COLO668 (cell line): Measurements from ENCODE around the gene VEGFA.

Source experiments
- DNase-seq: peaks from one replicate; lab custom pipeline; 2025; ENCODE audit not compliant: unreplicated experiment; lab: John Stamatoyannopoulos, UW

Gene VEGFA

DNA sequence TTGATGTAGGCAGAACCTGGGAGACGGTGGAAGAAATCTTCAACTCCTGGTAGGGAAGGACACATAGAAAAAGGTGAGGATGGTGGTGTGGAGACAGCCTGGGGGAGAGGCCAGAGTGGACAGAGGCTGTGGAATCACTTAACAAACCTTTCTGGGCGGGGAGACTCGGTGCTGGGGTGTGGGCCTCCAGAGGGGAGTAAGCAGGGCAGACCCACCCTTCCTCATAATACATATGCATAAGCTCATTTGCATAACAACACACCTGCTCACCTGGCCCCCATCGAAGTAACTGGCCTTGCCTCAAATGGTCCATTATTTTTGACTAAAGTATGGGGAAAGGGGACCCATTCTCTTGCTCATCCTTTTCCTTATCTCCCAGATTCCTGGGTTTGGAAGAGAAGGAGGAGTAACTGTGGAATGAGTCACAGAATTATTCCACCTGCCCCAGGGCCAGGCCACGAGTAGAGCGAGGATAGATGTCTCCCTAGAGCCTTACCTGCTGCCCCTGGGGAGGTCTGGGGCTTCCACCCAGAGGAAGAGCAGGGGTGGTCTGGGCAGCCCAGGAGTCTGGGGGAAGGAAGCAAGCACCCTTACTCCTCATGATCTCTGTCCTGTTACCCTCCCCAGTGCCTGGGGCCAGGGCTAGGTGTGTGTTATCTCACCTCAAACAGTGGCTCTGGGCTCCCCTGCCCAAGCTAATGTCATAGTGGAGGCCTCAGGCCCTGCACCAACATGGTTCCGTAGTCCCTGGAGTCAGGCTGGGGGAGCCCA, 10.7 kb upstream of the VEGFA start:
- DNase-seq = no peak

DNA sequence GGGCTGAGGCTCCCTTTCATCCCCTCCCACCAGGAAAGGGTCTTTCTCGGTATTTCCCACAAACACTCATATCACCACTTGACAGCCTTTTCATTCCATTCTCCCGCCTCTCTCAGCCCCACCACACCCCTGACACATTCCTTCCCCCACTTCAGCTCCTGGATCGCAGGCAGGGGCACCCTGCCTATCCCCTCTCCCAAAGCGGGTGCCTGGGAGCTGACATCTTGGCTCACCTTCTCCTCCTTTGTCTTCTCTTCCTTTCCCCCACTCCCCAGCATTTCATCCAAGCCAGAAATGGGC, 10.2 kb upstream of the VEGFA start:
- no peak for DNase-seq

- DNase-seq = no peak
Observed at GRCh38 chr6:43760210-43761168, 9.5 kb upstream of the VEGFA start.

DNA sequence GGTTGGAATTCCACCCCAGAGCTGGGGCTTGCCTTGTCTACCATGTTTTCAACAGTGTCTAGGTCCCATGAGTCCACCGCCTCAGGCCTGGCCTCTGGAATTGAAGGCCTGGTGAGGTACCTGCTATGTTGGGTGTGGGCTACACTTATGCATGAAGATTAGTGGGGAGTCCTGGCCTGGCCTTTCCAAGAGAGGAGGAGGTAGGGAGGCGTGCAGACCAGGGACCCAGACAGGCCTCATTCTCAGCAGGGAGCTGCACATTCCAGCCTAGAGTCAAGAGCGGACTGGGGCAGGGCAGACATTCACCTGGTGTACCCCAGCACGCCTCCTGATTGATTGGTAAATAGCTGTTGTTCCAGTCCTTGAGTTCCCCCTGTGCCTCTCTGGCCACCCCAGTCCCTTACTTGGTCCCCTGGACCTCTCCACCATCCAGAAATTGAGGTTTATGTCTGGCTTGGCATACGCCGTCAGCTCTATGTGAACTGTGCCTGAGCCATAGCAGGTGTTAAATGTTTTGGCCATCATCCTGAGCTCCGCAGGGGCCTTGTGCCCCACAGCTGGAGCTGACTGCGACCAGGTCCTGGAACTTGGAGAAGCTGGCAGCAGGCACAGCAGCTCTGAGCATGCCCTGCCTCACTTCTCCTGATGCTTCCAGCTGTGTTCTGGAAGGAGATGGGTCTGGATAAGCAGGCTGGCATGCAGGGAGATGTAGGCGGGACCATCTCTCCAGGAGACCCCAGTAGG, 8.2 kb upstream of the VEGFA start:
- no peak for DNase-seq

DNA sequence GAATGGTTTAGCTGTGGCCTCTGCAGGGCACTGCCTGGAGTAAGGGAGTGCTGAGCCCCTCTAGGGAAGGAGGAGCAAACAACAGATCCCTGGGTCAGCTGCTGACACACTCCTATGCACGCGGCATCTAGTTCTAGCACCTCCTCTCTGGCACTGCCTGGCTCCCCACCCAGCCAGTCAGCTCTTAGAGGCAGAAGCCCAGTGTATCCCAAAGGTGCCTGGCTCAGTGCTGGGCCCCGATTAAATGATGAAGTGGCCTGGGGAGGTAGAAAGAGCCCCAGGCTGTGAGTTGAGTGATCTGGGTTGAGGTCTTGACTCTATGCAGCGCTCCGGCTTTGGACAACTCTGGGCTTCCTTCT, 7.6 kb upstream of the VEGFA start:
- DNase-seq = no peak

DNA sequence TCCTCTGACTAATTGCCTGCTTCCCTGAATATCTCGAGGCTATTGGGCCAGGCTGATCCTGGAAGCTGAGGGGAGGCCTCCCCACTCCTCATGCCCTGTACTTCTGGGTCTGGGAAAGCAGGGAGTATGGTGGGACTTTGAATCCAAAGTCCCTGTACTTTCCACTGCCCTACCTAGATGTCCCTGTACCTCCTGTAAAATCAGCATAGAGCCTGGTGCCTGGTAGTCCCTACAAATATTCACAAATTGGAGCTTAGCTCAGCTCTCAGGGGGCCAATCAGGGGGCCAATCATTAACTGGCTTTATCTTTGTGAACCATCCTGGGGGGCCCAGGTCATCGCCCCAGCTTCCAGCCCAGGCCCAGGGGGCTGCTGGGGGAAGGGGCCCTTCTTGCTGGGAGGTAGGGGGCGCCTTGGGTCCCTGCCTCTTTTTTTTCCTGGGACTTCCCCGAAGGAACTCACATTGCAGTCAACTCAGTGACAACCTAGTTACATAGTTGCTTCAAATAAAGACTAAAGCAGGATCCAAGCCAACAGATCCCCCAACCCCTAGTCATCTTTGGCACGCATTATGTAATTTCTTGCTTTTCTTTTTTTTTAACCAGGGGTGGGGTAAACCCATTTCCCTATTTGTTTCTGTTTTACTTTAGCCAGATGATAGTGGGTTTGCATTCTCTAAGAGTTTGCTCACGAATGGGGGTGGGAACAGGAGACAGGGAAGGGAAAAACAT, 6.9 kb upstream of the VEGFA start:
- no peak for DNase-seq

DNA sequence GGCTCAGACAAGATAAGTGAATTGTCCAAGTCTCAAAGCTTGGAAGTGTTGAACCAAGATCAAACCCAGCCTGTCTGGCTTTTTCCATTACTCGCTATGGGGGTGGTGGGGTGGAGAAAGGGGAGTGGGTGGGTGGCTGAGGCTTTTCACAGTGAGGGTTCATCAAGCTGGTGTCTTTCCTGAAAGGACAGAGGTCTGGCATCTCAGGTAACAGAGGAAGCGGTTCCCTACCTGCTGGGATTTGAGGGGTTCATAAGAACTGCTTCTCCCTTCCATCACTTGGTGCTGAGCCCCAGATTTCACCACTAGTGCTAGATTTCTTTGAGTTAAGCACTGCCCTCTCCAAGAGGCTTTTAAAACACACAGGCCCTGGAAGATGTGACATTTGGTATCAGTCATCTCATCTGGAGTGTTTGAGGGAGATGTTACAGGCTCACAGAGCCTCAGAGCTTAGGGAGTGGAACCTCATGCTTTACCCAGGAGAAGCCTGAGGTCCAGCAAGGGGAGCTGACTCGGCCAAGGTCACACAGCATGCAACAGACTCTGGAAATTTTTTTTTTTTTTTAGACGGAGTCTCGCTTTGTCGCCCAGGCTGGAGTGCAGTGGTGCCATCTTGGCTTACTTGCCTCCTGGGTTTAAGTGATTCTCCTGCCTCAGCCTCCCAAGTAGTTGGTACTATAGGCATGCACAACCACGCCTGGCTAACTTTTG, 6.0 kb upstream of the VEGFA start:
- DNase-seq = no peak

DNA sequence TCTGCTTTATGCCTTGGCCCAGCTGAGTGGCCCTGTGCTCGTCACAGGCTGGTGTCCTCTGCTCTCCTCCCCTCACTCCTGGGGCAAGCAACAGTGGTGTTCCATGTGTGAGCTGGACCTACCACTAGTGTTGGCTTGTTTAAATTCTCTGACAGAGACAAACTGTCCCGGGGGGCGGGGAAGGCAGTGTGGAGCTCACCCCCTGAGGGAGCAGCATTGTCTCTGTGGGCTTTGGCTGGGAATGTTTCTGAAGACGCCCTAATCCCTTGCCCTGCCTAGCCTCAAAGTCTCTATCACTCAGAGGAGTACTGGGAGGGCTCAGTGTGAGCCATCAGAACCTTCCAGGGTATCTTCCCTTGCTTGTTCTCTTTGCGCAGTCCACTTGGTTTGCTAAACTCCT, 5.2 kb upstream of the VEGFA start:
- no peak for DNase-seq

- no peak for DNase-seq
Observed at GRCh38 chr6:43765776-43766499, 4.1 kb upstream of the VEGFA start.

DNA sequence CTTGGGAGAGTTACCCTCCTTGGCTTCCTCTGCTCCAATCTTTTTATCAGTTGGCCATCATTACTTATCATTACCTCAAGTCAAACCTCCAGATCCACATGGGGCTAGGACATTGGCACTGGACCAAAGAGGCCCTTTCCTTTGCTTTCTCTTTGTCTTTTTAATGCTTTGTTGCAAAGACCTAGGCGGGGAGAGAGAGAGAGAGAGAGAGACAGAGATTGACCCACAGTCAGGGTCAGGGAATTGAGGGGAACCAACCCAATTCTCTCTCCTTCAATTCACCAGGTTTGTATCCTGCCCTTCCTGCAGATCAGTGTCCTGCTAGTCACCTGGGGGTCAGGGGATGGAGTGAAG, 3.5 kb upstream of the VEGFA start:
- DNase-seq = no peak

DNA sequence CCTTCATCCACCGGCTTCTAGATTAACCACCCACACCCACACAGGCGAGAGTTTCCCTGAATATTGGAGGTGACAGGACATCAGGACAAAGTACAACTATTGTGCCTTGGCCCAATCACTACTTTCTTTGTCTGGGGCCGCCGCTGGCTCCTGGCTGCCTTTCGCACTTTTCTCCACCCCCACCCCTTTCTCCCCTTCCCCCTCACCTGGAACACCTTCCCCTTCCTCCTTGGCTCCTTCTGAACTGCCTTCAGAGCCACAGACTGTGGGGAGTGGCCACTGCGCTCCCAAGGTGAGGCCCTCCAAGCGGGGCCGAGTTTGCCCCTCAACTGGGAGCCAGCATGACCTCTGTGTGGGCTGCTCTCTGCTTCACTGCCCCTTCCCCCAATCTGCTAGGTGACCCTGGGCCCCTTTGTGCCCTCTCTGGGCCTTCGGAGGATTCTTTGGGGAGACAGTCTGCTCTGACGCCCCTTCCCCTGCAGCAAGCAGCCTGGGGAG, 3.0 kb upstream of the VEGFA start:
- DNase-seq = no peak

- no peak for DNase-seq
Observed at GRCh38 chr6:43767553-43768505, 2.2 kb upstream of the VEGFA start.

- no peak for DNase-seq
Observed at GRCh38 chr6:43768506-43768860, 1.5 kb upstream of the VEGFA start.

DNA sequence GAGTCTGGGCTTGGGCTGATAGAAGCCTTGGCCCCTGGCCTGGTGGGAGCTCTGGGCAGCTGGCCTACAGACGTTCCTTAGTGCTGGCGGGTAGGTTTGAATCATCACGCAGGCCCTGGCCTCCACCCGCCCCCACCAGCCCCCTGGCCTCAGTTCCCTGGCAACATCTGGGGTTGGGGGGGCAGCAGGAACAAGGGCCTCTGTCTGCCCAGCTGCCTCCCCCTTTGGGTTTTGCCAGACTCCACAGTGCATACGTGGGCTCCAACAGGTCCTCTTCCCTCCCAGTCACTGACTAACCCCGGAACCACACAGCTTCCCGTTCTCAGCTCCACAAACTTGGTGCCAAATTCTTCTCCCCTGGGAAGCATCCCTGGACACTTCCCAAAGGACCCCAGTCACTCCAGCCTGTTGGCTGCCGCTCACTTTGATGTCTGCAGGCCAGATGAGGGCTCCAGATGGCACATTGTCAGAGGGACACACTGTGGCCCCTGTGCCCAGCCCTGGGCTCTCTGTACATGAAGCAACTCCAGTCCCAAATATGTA, 957 bp upstream of the VEGFA start:
- no peak for DNase-seq

- peak; percentile 65 for DNase-seq
Observed at GRCh38 chr6:43770372-43771209, 580 bp downstream of the VEGFA start.

- DNase-seq = peak; percentile 65
Observed at GRCh38 chr6:43771210-43771857, 1.3 kb downstream of the VEGFA start.
